ENCODE data around the gene SOX10. TPM values are rescaled to one million over a fixed set of nuclear protein-coding genes. Genes with fewer than 3 reads are reported as not detected.

SOX10 gene
- total and polyA plus RNA-seq, 9 of the 15 experiments (the other 6 are each of a cell fraction or from before 2014, with no cell fraction given) = not detected

GRCh38 chr22:37951305-37951704, 33.0 kb downstream of the SOX10 start (continued):
- TF ChIP-seq ZNF407 (IDR thresholded peaks at IDR 0.05; ENCODE audit: low read depth) (no peak), ZNF766 (CRISPR knock-in tag; conservative IDR thresholded peaks at IDR 0.05) (no peak), ZNF431 (CRISPR knock-in tag; IDR thresholded peaks at IDR 0.05) (no peak), GMEB1 (CRISPR knock-in tag; IDR thresholded peaks at IDR 0.05) (no peak)
